GM10847 (cell line): ENCODE results near the gene FOSB.

Experiments used
- POLR2A ChIP-seq: IDR thresholded peaks from 2 replicates; pipeline ENCODE4 v1.6.1; 2011; ENCODE audit not compliant: insufficient read length; ENCODE audit errors: extremely low read depth

The FOSB gene

DNA sequence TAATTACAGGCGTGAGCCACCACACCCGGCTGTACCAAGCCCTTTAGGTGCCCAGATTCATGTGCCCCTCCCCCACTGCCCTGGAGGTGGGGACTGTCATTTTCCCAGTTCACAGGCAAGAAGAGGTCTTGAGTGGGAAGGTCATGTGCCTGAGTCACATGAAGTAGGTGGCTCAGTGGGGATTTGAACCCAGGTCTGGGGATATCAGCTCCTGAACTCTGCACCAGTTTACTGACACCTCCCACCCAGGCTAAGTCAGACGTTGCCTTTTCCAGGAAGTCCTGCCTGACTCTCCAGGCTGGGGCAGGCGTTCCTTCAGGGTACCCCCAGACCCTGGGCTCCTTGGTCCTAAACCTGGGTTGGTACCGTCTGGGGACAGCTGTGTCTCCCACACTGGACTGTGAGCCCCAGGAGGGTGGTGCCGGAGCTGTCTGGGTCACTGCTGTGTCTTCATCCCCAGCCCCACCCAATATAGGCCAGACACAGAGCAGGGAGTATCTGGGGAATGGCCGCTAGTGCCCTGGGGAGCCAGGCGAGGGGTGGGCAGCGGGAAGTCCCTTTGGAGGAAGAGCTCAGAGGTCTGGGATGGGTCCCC is 48.1 kb downstream of the FOSB start:
- no peak for TF ChIP-seq POLR2A

- TF ChIP-seq POLR2A: no peak
Measured at GRCh38 chr19:45517238-45517637, 49.4 kb downstream of the FOSB start.

GRCh38 chr19:45517641-45518468 is 50.1 kb downstream of the FOSB start:
- no peak for TF ChIP-seq POLR2A

- TF ChIP-seq POLR2A: no peak
Measured at GRCh38 chr19:45518469-45518826, 50.7 kb downstream of the FOSB start.

GRCh38 chr19:45522010-45522941 is 54.5 kb downstream of the FOSB start:
- TF ChIP-seq POLR2A: no peak

DNA sequence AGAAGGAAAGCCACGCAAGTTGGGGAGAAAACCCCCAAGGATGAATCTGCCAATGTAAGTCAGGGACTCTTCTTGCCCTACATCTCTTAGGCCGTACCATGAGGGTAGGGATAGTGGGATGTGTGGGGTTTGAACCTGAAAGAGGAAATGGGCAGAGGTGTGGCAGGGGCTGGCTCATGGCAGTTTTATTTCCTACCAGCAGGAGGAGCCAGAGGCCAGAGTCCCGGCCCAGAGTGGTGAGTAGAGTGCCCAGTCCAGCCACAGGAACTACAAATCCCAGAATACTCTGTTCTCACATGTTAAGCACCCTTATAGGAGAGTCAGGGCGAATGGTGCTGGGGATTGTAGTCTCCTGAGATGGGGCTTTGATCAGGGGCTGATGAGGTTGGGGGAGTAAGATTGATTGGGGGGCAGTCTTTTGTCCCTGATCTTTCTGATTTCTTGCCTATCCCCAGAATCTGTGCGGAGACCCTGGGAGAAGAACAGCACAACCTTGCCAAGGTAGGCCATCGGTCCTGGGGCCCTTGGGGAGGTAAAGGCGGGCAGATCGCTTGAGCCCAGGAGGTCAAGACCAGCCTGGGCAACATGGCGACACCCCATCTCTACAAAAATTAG is 56.0 kb downstream of the FOSB start:
- TF ChIP-seq POLR2A: no peak

DNA sequence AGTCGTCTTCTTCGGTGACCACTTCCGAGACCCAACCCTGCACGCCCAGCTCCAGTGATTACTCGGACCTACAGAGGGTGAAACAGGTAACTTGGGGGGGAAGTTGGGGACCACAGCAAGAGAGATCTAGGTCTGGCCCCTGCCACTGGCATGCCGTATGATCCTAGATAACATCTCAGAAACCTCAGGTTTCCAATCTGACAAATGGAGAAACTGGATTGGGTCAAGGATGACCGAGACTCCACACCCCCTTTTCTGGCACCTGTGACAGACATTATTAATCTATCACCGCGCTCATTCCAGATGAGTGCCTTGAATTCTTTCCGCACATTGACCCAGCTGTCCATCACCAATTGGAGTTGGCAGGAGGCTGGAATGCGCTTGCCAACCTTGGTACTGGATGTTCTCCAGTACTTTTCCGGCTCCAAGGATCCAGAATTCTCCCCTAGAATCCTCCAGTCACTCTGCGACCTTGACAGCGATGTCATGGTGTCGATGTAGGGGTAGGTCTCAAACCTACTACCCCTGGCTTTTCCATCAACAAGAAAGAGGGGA is 56.9 kb downstream of the FOSB start:
- TF ChIP-seq POLR2A: no peak
